Heart right ventricle (tissue), 16 donors: ENCODE results near the gene NPAS3. TPM values are rescaled to one million over a fixed set of nuclear protein-coding genes. Genes with fewer than 3 reads are reported as not detected.

Experiments
- ATAC-seq, 8 donors: fragments of 200-7000 bp; cut with Tn5 transposase; one replicate each; pipeline ENCODE4 v1.9.1; 2020; ENCODE audit warnings: mild to moderate bottlenecking in 8 of 8, moderate library complexity in 8 of 8, moderate number of reproducible peaks in 1 of 8
- DNase-seq, 2 donors: peaks; one replicate each; pipeline ENCODE4 v3.0.0-alpha.2; 2020
- H3K27ac ChIP-seq, 10 donors: fragments of 200-600 bp; sonication (generic) in 2 of 10; one replicate each; pipeline versions ENCODE4 v1.5.0 to v1.8.0; 2020 to 2022; ENCODE audit warnings: mild to moderate bottlenecking in 3 of 10
- H3K27me3 ChIP-seq, 7 donors: fragments of 200-600 bp; one replicate each; pipeline ENCODE4 v1.8.0; 2021 to 2022; ENCODE audit warnings: mild to moderate bottlenecking in 2 of 7
- H3K36me3 ChIP-seq, 9 donors: fragments of 200-600 bp; sonication (generic) in 1 of 9; one replicate each; pipeline versions ENCODE4 v1.5.0 to v1.8.0; 2020 to 2022; ENCODE audit warnings: mild to moderate bottlenecking in 2 of 9
- H3K4me1 ChIP-seq, 9 donors: fragments of 200-600 bp; sonication (generic) in 1 of 9; one replicate each; pipeline versions ENCODE4 v1.5.0 to v1.8.0; 2020 to 2022; ENCODE audit warnings: mild to moderate bottlenecking in 4 of 9
- H3K4me3 ChIP-seq, 10 donors: fragments of 200-600 bp; sonication (generic) in 2 of 10; one replicate each; pipeline versions ENCODE4 v1.5.0 to v1.8.0; 2020 to 2022; ENCODE audit warnings: mild to moderate bottlenecking in 7 of 10, moderate library complexity in 2 of 10
- H3K9me3 ChIP-seq, 11 donors: fragments of 200-600 bp in 10 of 11; sonication (generic) in 2 of 11; one replicate each; pipeline versions ENCODE4 v1.5.0 to v1.8.0; 2013 to 2022; ENCODE audit warnings: mild to moderate bottlenecking in 2 of 11, control low read depth in 1 of 11, moderate library complexity in 1 of 11
- CTCF ChIP-seq, 9 donors: fragments of 200-600 bp; sonication (generic) in 2 of 9; IDR thresholded peaks; one replicate each; pipeline versions ENCODE4 v1.5.0 to v1.8.0; 2021 to 2022; ENCODE audit warnings: antibody characterized with exemption in 9 of 9, mild to moderate bottlenecking in 5 of 9, moderate library complexity in 1 of 9
- WGBS, 2 donors: extraction: QIAGEN DNeasy Blood & Tissue Kit; methylation state at CpG; one replicate each; pipeline ENCODE4 v1.1.7; 2013; ENCODE audit warnings: inconsistent platforms in 1 of 2; 5-methylcytosine and 5-hydroxymethylcytosine counted together
- intact Hi-C, 10 donors: fragments of 100-400 bp; cut with DNase I; formaldehyde crosslinking; loops; one replicate each; pipeline versions ENCODE4 v1.11.1 to v1.14.2; 2022
- polyA plus RNA-seq, 2 donors: library from polyadenylated mRNA; stranded (reverse); fragments of 200-250 nt; gene quantifications; one replicate each; pipeline ENCODE4 v1.2.3, GENCODE V29; 2013
- total RNA-seq, 10 donors: library from RNA; stranded (reverse); fragmentation: NEBNext Ultra II Directional in 3 of 10; extraction: Animal tissue kit (Norgen Biotek cat#: 25700) in 3 of 10; gene quantifications; one replicate each; pipeline versions ENCODE4 v1.2.1 to v1.2.4, GENCODE V29; 2021 to 2023
- donor health status: Arrhythmogenic right ventricular cardiomyopathy.
- donor health status: ischemic (EF 13 %, LVEDD 7.1; RV severe dilation, severe dysfunction).
- donor health status: healthy with polysubstance abuse.
- donor health status: DM: no; HTN: yes; CAD: no.
- donor health status: DM: no; HTN: no; CAD: no.
- donor health status: ischemic (EF 25% LVEDD 6.9; RV normal size, moderate dysfunction).
- donor health status: ischemic (EF 25% LVEDD 5.7; RV mildly dilated, moderate dysfunction).
- donor health status: healthy.
- donor health status: DM: yes; HTN: yes; CAD: no.
- donor health status: Ischemic cardiomyopathy.
- donor health status: ischemic (EF 35%, LVEDD 5.7; RV mildly dilated, moderate dysfunction).
- donor health status: nonischemic (EF 11% LVEDD 7.7; RV severe dilation, severe dysfunction).
- donor health status: DM: yes; HTN: yes; CAD: no.
- donor health status: PGD.
- donor health status: ischemic (EF 29% LVEDD 5.4; RV normal size, mild dysfunction).
- donor health status: nonischemic (EF 23%, LVEDD 6.1; RV moderate dilation, normal function).

NPAS3 gene
- total and polyA plus RNA-seq, 12 donors: 0.12 to 2.8 (median 0.99) TPM

GRCh38 chr14:33836203-33836899, 897.7 kb downstream of the NPAS3 start:
- Histone ChIP-seq H3K27me3 (no peaks in the 10 kb centered on the region), H3K4me1 (peaks cover 0 to 16% (median 4%) of the 10 kb centered on the region in 9 donors), H3K9me3 (no peaks in the 10 kb centered on the region), H3K4me3 (no peak overlapping the region), H3K27ac (no peak overlapping the region), H3K36me3 (no peaks in the 10 kb centered on the region)
- DNase-seq (no peak), ATAC-seq (peak in 1 of 8 donors; percentile 42)
- no peak for TF ChIP-seq CTCF (IDR thresholded peaks at IDR 0.05)
- intact Hi-C loops: loop anchor here in 9 of 10 donors (2.0 to 10.0 kb wide), 6 partner anchors 266 to 486 kb away; no protein-coding TSS in a partner anchor
- WGBS, 2 donors: 58 to 72% methylated on average over 9 of the region's 9 CpGs

GRCh38 chr14:33836900-33837577, 898.4 kb downstream of the NPAS3 start:
- no peak for DNase-seq
- Histone ChIP-seq H3K4me1 (peaks cover 0 to 16% (median 4%) of the 10 kb centered on the region in 9 donors), H3K9me3 (no peaks in the 10 kb centered on the region), H3K36me3 (no peaks in the 10 kb centered on the region), H3K4me3 (no peak overlapping the region), H3K27me3 (no peaks in the 10 kb centered on the region), H3K27ac (no peak overlapping the region)
- intact Hi-C loops: loop anchor here in 9 of 10 donors (2.0 to 10.0 kb wide), 6 partner anchors 265 to 485 kb away; no protein-coding TSS in a partner anchor
- no peak for ATAC-seq
- 93% methylated on average over 10 of the region's 10 CpGs for WGBS, 2 donors
- TF ChIP-seq CTCF (IDR thresholded peaks at IDR 0.05): no peak

GRCh38 chr14:33837943-33838683, 899.4 kb downstream of the NPAS3 start:
- Histone ChIP-seq H3K9me3 (no peaks in the 10 kb centered on the region), H3K4me3 (no peak overlapping the region), H3K4me1 (peaks cover 0 to 16% (median 4%) of the 10 kb centered on the region in 9 donors), H3K27ac (no peak overlapping the region), H3K27me3 (no peaks in the 10 kb centered on the region), H3K36me3 (no peaks in the 10 kb centered on the region)
- no peak for ATAC-seq
- intact Hi-C loops: loop anchor here (2.0 to 10.0 kb wide), 9 partner anchors 261 to 484 kb away; no protein-coding TSS in a partner anchor
- no peak for DNase-seq
- WGBS, 2 donors: 50 to 67% methylated on average over 4 of the region's 4 CpGs
- TF ChIP-seq CTCF (IDR thresholded peaks at IDR 0.05): no peak
